HFF-Myc (cell line): Measurements from ENCODE around the gene AGPAT1.
A peak's percentile ranks its signal among the peaks of the same experiment; 100 is the strongest.

Experiments
- DNase-seq: peaks from one replicate; pipeline ENCODE4 v3.0.0-alpha.2; 2011; ENCODE audit warnings: low read depth; ENCODE audit errors: extremely low read depth
- H3K4me3 ChIP-seq: replicated peaks from 2 replicates; pipeline ENCODE4 v1.5.1; 2011; ENCODE audit warnings: low read depth, mild to moderate bottlenecking, control low read depth, low read length
- CTCF ChIP-seq: IDR thresholded peaks from 2 replicates; pipeline ENCODE4 v1.5.1; 2012; ENCODE audit warnings: mild to moderate bottlenecking, low read depth, low read length, control low read depth; ENCODE audit errors: missing control alignments

The AGPAT1 gene

GRCh38 chr6:32183483-32184083 lies 7.7 kb upstream of the AGPAT1 start:
- H3K4me3 ChIP-seq: no peak overlapping the region
- TF ChIP-seq CTCF: no peak
- no peak for DNase-seq

- TF ChIP-seq CTCF: no peak
- no peak overlapping the region for H3K4me3 ChIP-seq
- no peak for DNase-seq
These were observed 7.1 kb upstream of the AGPAT1 start for GRCh38 chr6:32183030-32183429.

GRCh38 chr6:32182555-32182981 lies 6.7 kb upstream of the AGPAT1 start:
- DNase-seq: no peak
- no peak overlapping the region for H3K4me3 ChIP-seq
- TF ChIP-seq CTCF: no peak

- TF ChIP-seq CTCF: no peak
- no peak for DNase-seq
- no peak overlapping the region for H3K4me3 ChIP-seq
These were observed 6.1 kb upstream of the AGPAT1 start for GRCh38 chr6:32181915-32182529.

- TF ChIP-seq CTCF: no peak
- no peak overlapping the region for H3K4me3 ChIP-seq
- DNase-seq: no peak
These were observed 5.3 kb upstream of the AGPAT1 start for GRCh38 chr6:32181148-32181702.

- peak overlapping the region; percentile 90 for H3K4me3 ChIP-seq
- TF ChIP-seq CTCF: no peak
- DNase-seq: no peak
These were observed 4.0 kb upstream of the AGPAT1 start for GRCh38 chr6:32179766-32180405.
